ENCODE data around the gene ACVR1. TPM values are rescaled to one million over a fixed set of nuclear protein-coding genes. Genes with fewer than 3 reads are reported as not detected.
A peak's percentile ranks its signal among the peaks of the same experiment; 100 is the strongest.

The ACVR1 gene
- polyA plus RNA-seq, 1 of the 3 experiments (the other 2 are of a cell fraction): 22.4 TPM

GRCh38 chr2:157747695-157748370 lies 128.3 kb downstream of the ACVR1 start:
- Histone ChIP-seq H3K79me2 (ENCODE audit: insufficient read depth) (no peaks in the 10 kb centered on the region), H3K4me1 (ENCODE audit: control insufficient read depth in 1 of 2, insufficient read depth in 2 of 2, low read depth in 1 of 2, low read length in 1 of 2) (peaks cover 12 to 22% of the 10 kb centered on the region in 2 experiments), H2AFZ (ENCODE audit: low read depth) (no peak overlapping the region), H4K20me1 (ENCODE audit: insufficient read depth) (0 out of 2 replicates have a peak, but pooled peaks cover 3% of the 10 kb centered on the region), H3K4me2 (no peak overlapping the region), H3K27me3 (ENCODE audit: insufficient read depth) (no peaks in the 10 kb centered on the region), H3K9ac (no peak overlapping the region), H3K9me2 (no peaks in the 10 kb centered on the region), H3K4me3 (ENCODE audit: low read depth in 2 of 2, low read length in 1 of 2) (no peak overlapping the region), H3F3A (replicated peaks; ENCODE audit: insufficient read depth) (no peaks in the 10 kb centered on the region), H3K9me3 (no peaks in the 10 kb centered on the region), H3K27ac (ENCODE audit: low read depth in 2 of 2, low read length in 1 of 2) (peak overlapping the region; percentile 6 to 64; a peak in 3 of 4 replicates), H3K36me3 (replicated peaks in 1 of 2; ENCODE audit: control insufficient read depth in 1 of 2, insufficient read depth in 2 of 2, low read length in 1 of 2) (peaks cover 13 to 17% of the 10 kb centered on the region in 2 experiments)
- no peak for TF ChIP-seq CHD2 (IDR thresholded peaks at IDR 0.05; ENCODE audit: low read length, partially characterized antibody)
- no peak for TF ChIP-seq USF2 (IDR thresholded peaks at IDR 0.05; ENCODE audit: borderline replicate concordance, low read depth, low read length)
- TF ChIP-seq FOSL2 (IDR thresholded peaks at IDR 0.05; ENCODE audit: borderline replicate concordance, low read depth): no peak
- no peak for TF ChIP-seq NFIC (IDR thresholded peaks at IDR 0.05; ENCODE audit: borderline replicate concordance)
- peak; percentile 17 for DNase-seq
- 67% methylated on average over 3 of the region's 3 CpGs for WGBS (ENCODE audit: low lambda C conversion rate)
- POLR2A ChIA-PET: no interaction called here
- CTCF ChIA-PET: interaction anchor here (0.6 kb wide), 1 partner anchor 495 kb away, joined by 3 read pairs; no protein-coding TSS in a partner anchor

- H3K27me3 ChIP-seq (ENCODE audit: insufficient read depth): no peaks in the 10 kb centered on the region
- H3K4me1 ChIP-seq (ENCODE audit: control insufficient read depth in 1 of 2, insufficient read depth in 2 of 2, low read depth in 1 of 2, low read length in 1 of 2): peaks cover 12 to 22% of the 10 kb centered on the region in 2 experiments
- no peak overlapping the region for H3K4me3 ChIP-seq (ENCODE audit: low read depth in 2 of 2, low read length in 1 of 2)
- H3K9me2 ChIP-seq: no peaks in the 10 kb centered on the region
- TF ChIP-seq RFX5 (IDR thresholded peaks at IDR 0.05; ENCODE audit: low read length) (no peak), GABPA (IDR thresholded peaks at IDR 0.05; ENCODE audit: low read depth) (no peak), TCF12 (IDR thresholded peaks at IDR 0.05) (no peak), RAD21 (IDR thresholded peaks at IDR 0.05; ENCODE audit: low read length) (no peak), ELF1 (IDR thresholded peaks at IDR 0.05) (no peak), MEF2A (IDR thresholded peaks at IDR 0.05; ENCODE audit: borderline replicate concordance, low read depth) (no peak), FOSL2 (IDR thresholded peaks at IDR 0.05; ENCODE audit: borderline replicate concordance, low read depth) (no peak), PBX3 (IDR thresholded peaks at IDR 0.05) (no peak), TEAD4 (IDR thresholded peaks at IDR 0.05; ENCODE audit: borderline replicate concordance, insufficient read depth) (no peak), RCOR1 (IDR thresholded peaks at IDR 0.05; ENCODE audit: low read length) (no peak), FOXM1 (IDR thresholded peaks at IDR 0.05; ENCODE audit: low read depth) (no peak), MXI1 (IDR thresholded peaks at IDR 0.05; ENCODE audit: low read depth, low read length) (no peak), TAF1 (IDR thresholded peaks at IDR 0.05; ENCODE audit: borderline replicate concordance, low read depth, low read length) (no peak)
- TF ChIP-seq, protein P1, sequence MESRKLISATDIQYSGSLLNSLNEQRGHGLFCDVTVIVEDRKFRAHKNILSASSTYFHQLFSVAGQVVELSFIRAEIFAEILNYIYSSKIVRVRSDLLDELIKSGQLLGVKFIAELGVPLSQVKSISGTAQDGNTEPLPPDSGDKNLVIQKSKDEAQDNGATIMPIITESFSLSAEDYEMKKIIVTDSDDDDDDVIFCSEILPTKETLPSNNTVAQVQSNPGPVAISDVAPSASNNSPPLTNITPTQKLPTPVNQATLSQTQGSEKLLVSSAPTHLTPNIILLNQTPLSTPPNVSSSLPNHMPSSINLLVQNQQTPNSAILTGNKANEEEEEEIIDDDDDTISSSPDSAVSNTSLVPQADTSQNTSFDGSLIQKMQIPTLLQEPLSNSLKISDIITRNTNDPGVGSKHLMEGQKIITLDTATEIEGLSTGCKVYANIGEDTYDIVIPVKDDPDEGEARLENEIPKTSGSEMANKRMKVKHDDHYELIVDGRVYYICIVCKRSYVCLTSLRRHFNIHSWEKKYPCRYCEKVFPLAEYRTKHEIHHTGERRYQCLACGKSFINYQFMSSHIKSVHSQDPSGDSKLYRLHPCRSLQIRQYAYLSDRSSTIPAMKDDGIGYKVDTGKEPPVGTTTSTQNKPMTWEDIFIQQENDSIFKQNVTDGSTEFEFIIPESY (IDR thresholded peaks at IDR 0.05; ENCODE audit: borderline replicate concordance, low read depth): no peak
- ChIA-PET CTCF (no interaction called here), POLR2A (no interaction called here)
- H3K79me2 ChIP-seq (ENCODE audit: insufficient read depth): no peaks in the 10 kb centered on the region
- no peak overlapping the region for H3K4me2 ChIP-seq
- peak overlapping the region in 1 of 2 experiments; percentile 64; a peak in 1 of 4 replicates for H3K27ac ChIP-seq (ENCODE audit: low read depth in 2 of 2, low read length in 1 of 2)
- H2AFZ ChIP-seq (ENCODE audit: low read depth): no peak overlapping the region
- peaks cover 13 to 17% of the 10 kb centered on the region in 2 experiments for H3K36me3 ChIP-seq (replicated peaks in 1 of 2; ENCODE audit: control insufficient read depth in 1 of 2, insufficient read depth in 2 of 2, low read length in 1 of 2)
- no peak overlapping the region for H3K9ac ChIP-seq
- H3F3A ChIP-seq (replicated peaks; ENCODE audit: insufficient read depth): no peaks in the 10 kb centered on the region
- 79% methylated on average over 3 of the region's 3 CpGs for WGBS (ENCODE audit: low lambda C conversion rate)
- no peak for DNase-seq
- H3K9me3 ChIP-seq: no peaks in the 10 kb centered on the region
- H4K20me1 ChIP-seq (ENCODE audit: insufficient read depth): 0 out of 2 replicates have a peak, but pooled peaks cover 3% of the 10 kb centered on the region
Observed at GRCh38 chr2:157747280-157747679, 128.8 kb downstream of the ACVR1 start.

Measured in SK-N-SH (cell line).